ENCODE measurements around the gene ATP5IF1. TPM values are rescaled to one million over a fixed set of nuclear protein-coding genes. Genes with fewer than 3 reads are reported as not detected.

ATP5IF1 gene
- total and polyA plus RNA-seq, 2 of the 13 experiments (the other 11 are each of a cell fraction or from before 2014, with no cell fraction given) = 97.7 to 131 TPM

DNA sequence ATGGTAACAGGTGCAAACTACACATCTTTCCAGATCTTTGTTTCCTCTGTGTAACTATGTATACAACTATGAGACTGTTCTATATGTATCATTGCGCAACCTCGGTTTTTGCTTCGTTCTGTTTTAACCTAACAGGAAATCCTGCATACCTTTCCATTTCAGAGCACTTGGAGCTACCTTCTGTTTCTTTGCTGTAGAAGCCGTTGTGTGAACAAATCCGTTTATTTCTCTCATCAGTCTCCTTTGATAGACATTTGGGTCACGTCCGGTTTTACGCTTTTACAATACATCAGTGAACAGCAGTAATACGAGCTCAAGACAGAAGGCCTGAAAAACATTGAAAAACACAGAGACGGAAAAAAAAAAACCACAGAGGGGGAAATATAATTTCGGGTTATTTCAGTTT lies 10.5 kb downstream of the ATP5IF1 start (continued):
- TF ChIP-seq ZFP41 (CRISPR knock-in tag; IDR thresholded peaks at IDR 0.05; ENCODE audit: borderline replicate concordance) = no peak
- TF ChIP-seq, protein P1, sequence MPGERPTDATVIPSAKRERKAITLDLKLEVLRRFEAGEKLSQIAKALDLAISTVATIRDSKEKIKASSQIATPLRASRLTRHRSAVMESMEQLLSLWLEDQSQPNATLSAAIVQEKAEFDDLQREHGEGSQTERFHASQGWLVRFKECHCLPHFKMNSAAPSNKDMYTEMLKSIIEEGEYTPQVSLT (CRISPR knock-in tag; IDR thresholded peaks at IDR 0.05; ENCODE audit: borderline replicate concordance, low read depth) = no peak
- TF ChIP-seq PRMT3 (CRISPR knock-in tag; IDR thresholded peaks at IDR 0.05; ENCODE audit: borderline replicate concordance, low read depth) = no peak
- TF ChIP-seq ZNF143 (CRISPR knock-in tag; IDR thresholded peaks at IDR 0.05) = no peak
- TF ChIP-seq PAWR (CRISPR knock-in tag; IDR thresholded peaks at IDR 0.05; ENCODE audit: borderline replicate concordance) = no peak
- no peak for TF ChIP-seq ZNF230 (CRISPR knock-in tag; IDR thresholded peaks at IDR 0.05)
- peak; percentile 64; the same call in 1 of the 2 replicates for TF ChIP-seq SNAI1 (CRISPR knock-in tag; IDR thresholded peaks at IDR 0.05; ENCODE audit: borderline replicate concordance)
- TF ChIP-seq GABPA (IDR thresholded peaks at IDR 0.05; ENCODE audit: low read depth, low read length) = no peak
- peak; percentile 44 for TF ChIP-seq GABPA (CRISPR knock-in tag; IDR thresholded peaks at IDR 0.05; ENCODE audit: low read depth)
- TF ChIP-seq, protein P2, sequence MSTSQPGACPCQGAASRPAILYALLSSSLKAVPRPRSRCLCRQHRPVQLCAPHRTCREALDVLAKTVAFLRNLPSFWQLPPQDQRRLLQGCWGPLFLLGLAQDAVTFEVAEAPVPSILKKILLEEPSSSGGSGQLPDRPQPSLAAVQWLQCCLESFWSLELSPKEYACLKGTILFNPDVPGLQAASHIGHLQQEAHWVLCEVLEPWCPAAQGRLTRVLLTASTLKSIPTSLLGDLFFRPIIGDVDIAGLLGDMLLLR (CRISPR knock-in tag; IDR thresholded peaks at IDR 0.05) = no peak
- 0 out of 2 replicates have a peak, but pooled peaks have one; percentile 9 for TF ChIP-seq ZNF292 (CRISPR knock-in tag; IDR thresholded peaks at IDR 0.05; ENCODE audit: borderline replicate concordance, low read depth)
- no peak for TF ChIP-seq ZNF224 (CRISPR knock-in tag; IDR thresholded peaks at IDR 0.05)
- peak; percentile 71 for TF ChIP-seq TEAD3 (CRISPR knock-in tag; optimal IDR thresholded peaks at IDR 0.05; ENCODE audit: borderline replicate concordance)
- no peak for TF ChIP-seq MTA1 (CRISPR knock-in tag; IDR thresholded peaks at IDR 0.05; ENCODE audit: borderline replicate concordance)
- peak; percentile 41; the same call in 1 of the 2 replicates for TF ChIP-seq POLR2AphosphoS5 (IDR thresholded peaks at IDR 0.05; ENCODE audit: low read depth, low read length)
- TF ChIP-seq, protein P3, sequence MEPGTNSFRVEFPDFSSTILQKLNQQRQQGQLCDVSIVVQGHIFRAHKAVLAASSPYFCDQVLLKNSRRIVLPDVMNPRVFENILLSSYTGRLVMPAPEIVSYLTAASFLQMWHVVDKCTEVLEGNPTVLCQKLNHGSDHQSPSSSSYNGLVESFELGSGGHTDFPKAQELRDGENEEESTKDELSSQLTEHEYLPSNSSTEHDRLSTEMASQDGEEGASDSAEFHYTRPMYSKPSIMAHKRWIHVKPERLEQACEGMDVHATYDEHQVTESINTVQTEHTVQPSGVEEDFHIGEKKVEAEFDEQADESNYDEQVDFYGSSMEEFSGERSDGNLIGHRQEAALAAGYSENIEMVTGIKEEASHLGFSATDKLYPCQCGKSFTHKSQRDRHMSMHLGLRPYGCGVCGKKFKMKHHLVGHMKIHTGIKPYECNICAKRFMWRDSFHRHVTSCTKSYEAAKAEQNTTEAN (CRISPR knock-in tag; conservative IDR thresholded peaks at IDR 0.05) = no peak
- peak; percentile 35 for TF ChIP-seq BCL6 (CRISPR knock-in tag; IDR thresholded peaks at IDR 0.05)
- TF ChIP-seq ZNF160 (CRISPR knock-in tag; IDR thresholded peaks at IDR 0.05) = no peak
- TF ChIP-seq SOX6 (IDR thresholded peaks at IDR 0.05) = no peak
- peak; percentile 48; the same call in 1 of the 2 replicates for TF ChIP-seq SOX6 (CRISPR knock-in tag; IDR thresholded peaks at IDR 0.05)

All from HepG2 (cell line).